ENCODE data around the gene HS1BP3. TPM values are rescaled to one million over a fixed set of nuclear protein-coding genes. Genes with fewer than 3 reads are reported as not detected.

Gene HS1BP3
- polyA plus RNA-seq, 3 donors from 2014 or later: 19.2 to 31.1 (median 25.3) TPM

GRCh38 chr2:20680744-20681375, 30.0 kb upstream of the HS1BP3 start:
- peaks cover 3 to 42% (median 17%) of the 10 kb centered on the region in 3 donors for H3K36me3 Mint-ChIP-seq
- no peak overlapping the region for H3K4me3 Mint-ChIP-seq
- H3K27ac Mint-ChIP-seq: no peak overlapping the region
- DNase-seq: no peak
- H3K9me3 Mint-ChIP-seq: no peaks in the 10 kb centered on the region
- peaks cover 0 to 2% (median 0%) of the 10 kb centered on the region in 3 donors for H3K27me3 Mint-ChIP-seq (ENCODE audit: low read depth in 3 of 3)
- H3K4me1 Mint-ChIP-seq: peaks cover 0 to 10% of the 10 kb centered on the region in 2 donors

DNA sequence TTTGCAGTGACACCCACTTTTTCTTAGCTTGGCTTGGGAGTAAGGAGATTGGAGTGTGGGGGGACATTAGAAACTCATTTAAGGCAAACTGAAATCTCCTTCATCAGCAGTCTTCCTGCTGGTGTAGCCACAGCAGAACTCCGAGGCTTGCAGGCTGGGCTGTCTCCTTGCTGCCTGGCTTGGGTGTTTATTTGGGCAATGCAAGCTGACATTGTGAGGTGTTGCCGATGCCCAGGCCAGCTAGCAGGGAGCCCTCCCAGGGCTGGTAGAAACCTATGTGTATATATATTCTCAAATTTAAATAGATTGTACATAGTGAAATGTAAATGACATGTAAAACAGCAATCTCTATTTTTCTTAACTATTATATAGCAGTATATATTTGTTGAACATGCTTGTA, 27.9 kb upstream of the HS1BP3 start:
- peaks cover 2 to 5% (median 2%) of the 10 kb centered on the region in 3 donors for H3K27me3 Mint-ChIP-seq (ENCODE audit: low read depth in 3 of 3)

GRCh38 chr2:20678086-20678395, 27.1 kb upstream of the HS1BP3 start:
- Mint-ChIP-seq H3K4me3 (no peak overlapping the region), H3K27ac (no peak overlapping the region), H3K36me3 (peaks cover 0 to 21% (median 9%) of the 10 kb centered on the region in 3 donors), H3K4me1 (peaks cover 0 to 10% of the 10 kb centered on the region in 2 donors), H3K27me3 (ENCODE audit: low read depth in 3 of 3) (peaks cover 2 to 10% (median 7%) of the 10 kb centered on the region in 3 donors), H3K9me3 (no peaks in the 10 kb centered on the region)
- DNase-seq: no peak

More for the DNA sequence above, 27.9 kb upstream of the HS1BP3 start:
- peaks cover 0 to 10% of the 10 kb centered on the region in 2 donors for H3K4me1 Mint-ChIP-seq
- no peak overlapping the region for H3K4me3 Mint-ChIP-seq
- H3K9me3 Mint-ChIP-seq: no peaks in the 10 kb centered on the region
- H3K36me3 Mint-ChIP-seq: peaks cover 0 to 28% (median 11%) of the 10 kb centered on the region in 3 donors
- no peak overlapping the region for H3K27ac Mint-ChIP-seq
- DNase-seq: no peak

- Mint-ChIP-seq H3K4me3 (no peak overlapping the region), H3K9me3 (no peaks in the 10 kb centered on the region), H3K27ac (no peak overlapping the region), H3K4me1 (peaks cover 0 to 4% of the 10 kb centered on the region in 2 donors), H3K36me3 (peaks cover 0 to 16% (median 6%) of the 10 kb centered on the region in 3 donors), H3K27me3 (ENCODE audit: low read depth in 3 of 3) (peaks cover 5 to 15% (median 11%) of the 10 kb centered on the region in 3 donors)
- DNase-seq: no peak
These were observed 26.6 kb upstream of the HS1BP3 start for GRCh38 chr2:20677301-20678085.

GRCh38 chr2:20676353-20677215, 25.7 kb upstream of the HS1BP3 start:
- Mint-ChIP-seq H3K27me3 (ENCODE audit: low read depth in 3 of 3) (peaks cover 7 to 23% (median 17%) of the 10 kb centered on the region in 3 donors), H3K4me1 (no peaks in the 10 kb centered on the region), H3K27ac (peak overlapping the region in 1 of 6 donors; percentile 11), H3K4me3 (no peak overlapping the region), H3K9me3 (no peaks in the 10 kb centered on the region), H3K36me3 (peaks cover 0 to 9% (median 4%) of the 10 kb centered on the region in 3 donors)
- DNase-seq: no peak

DNA sequence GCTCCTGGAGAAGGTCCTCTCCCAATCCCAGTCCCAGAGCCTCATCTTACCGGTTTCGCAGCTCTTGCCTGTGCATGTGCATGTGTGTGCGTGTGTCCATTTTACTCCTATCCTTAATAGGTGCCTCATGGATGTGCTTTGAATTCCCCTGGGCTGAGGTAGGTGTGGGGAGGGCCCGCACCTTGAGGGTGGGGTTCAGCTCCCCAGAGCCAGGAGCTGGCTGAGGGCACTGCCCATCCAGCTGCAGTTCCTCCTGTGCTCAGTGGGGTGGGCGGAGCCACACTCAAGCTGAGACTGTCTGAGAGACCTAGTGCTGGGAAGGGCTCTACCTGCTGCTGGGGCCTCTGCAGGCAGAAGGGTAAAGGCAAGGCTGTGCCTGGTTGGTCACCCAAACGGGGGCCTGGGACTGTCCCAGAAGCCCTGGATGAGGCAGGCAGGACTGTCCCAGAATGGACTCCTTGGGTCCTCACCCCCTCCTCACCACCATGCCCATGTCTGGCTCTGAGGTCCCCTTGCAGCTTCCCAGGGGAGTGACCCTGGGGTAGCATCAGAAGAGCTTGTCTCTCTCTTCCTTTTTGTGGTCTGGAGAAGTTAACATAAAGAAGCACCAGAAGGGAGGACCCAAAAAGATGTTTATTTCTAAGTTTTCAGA, 24.9 kb upstream of the HS1BP3 start:
- no peak for DNase-seq
- peaks cover 0 to 2% (median 0%) of the 10 kb centered on the region in 3 donors for H3K36me3 Mint-ChIP-seq
- H3K27me3 Mint-ChIP-seq (ENCODE audit: low read depth in 3 of 3): peaks cover 10 to 25% (median 20%) of the 10 kb centered on the region in 3 donors
- no peaks in the 10 kb centered on the region for H3K4me1 Mint-ChIP-seq
- no peaks in the 10 kb centered on the region for H3K9me3 Mint-ChIP-seq
- no peak overlapping the region for H3K27ac Mint-ChIP-seq
- H3K4me3 Mint-ChIP-seq: no peak overlapping the region

GRCh38 chr2:20674974-20675679, 24.2 kb upstream of the HS1BP3 start:
- no peaks in the 10 kb centered on the region for H3K36me3 Mint-ChIP-seq
- H3K4me1 Mint-ChIP-seq: no peaks in the 10 kb centered on the region

DNA sequence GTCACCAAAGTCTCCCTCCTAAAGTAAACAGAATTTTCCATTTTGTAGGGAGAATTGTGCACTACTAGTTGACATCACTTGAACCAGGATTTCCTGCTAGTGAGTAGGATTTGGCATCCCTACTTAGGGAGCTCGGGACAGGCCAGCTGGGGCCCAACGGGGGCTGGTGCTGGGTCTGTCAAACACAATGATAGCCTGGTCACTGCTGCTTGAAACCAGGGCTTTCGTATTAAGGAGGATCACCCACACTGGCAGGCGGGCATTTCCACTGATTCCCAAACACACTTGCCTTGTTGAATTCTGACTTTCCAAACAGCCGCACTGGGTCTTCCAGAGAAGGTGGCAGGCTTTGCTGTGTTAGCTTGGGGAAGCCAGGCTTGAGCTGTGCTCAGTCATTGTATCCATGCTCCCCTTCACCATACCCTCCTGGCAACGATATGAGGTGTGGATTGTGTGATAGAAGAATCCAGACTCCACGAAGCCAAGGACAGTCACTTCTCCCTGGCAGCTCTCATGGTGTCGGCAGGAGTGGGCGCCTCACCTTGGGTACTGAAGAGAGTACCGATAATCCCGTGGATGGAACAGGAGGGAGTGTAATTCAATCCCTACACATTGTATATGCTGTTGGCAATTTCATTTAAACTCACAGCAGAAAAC, 23.5 kb upstream of the HS1BP3 start:
- H3K4me1 Mint-ChIP-seq: no peaks in the 10 kb centered on the region
- H3K4me3 Mint-ChIP-seq: no peak overlapping the region
- no peaks in the 10 kb centered on the region for H3K36me3 Mint-ChIP-seq
- peaks cover 20 to 30% (median 20%) of the 10 kb centered on the region in 3 donors for H3K27me3 Mint-ChIP-seq (ENCODE audit: low read depth in 3 of 3)
- DNase-seq: no peak
- no peak overlapping the region for H3K27ac Mint-ChIP-seq
- H3K9me3 Mint-ChIP-seq: no peaks in the 10 kb centered on the region

More at GRCh38 chr2:20674974-20675679, 24.2 kb upstream of the HS1BP3 start:
- H3K27me3 Mint-ChIP-seq (ENCODE audit: low read depth in 3 of 3): peaks cover 13 to 25% (median 20%) of the 10 kb centered on the region in 3 donors
- no peak overlapping the region for H3K4me3 Mint-ChIP-seq
- no peak for DNase-seq
- H3K27ac Mint-ChIP-seq: no peak overlapping the region
- no peaks in the 10 kb centered on the region for H3K9me3 Mint-ChIP-seq

GRCh38 chr2:20673686-20674308, 22.9 kb upstream of the HS1BP3 start:
- DNase-seq: no peak
- peaks cover 20 to 34% (median 20%) of the 10 kb centered on the region in 3 donors for H3K27me3 Mint-ChIP-seq (ENCODE audit: low read depth in 3 of 3)
- H3K27ac Mint-ChIP-seq: no peak overlapping the region
- no peaks in the 10 kb centered on the region for H3K9me3 Mint-ChIP-seq
- no peaks in the 10 kb centered on the region for H3K36me3 Mint-ChIP-seq
- no peak overlapping the region for H3K4me3 Mint-ChIP-seq
- H3K4me1 Mint-ChIP-seq: no peaks in the 10 kb centered on the region

- H3K4me3 Mint-ChIP-seq: peak overlapping the region in 1 of 5 donors; percentile 35
- H3K27me3 Mint-ChIP-seq (ENCODE audit: low read depth in 3 of 3): peaks cover 22 to 41% (median 27%) of the 10 kb centered on the region in 3 donors
- H3K9me3 Mint-ChIP-seq: no peaks in the 10 kb centered on the region
- H3K4me1 Mint-ChIP-seq: peaks cover 0 to 3% of the 10 kb centered on the region in 2 donors
- H3K36me3 Mint-ChIP-seq: no peaks in the 10 kb centered on the region
- no peak overlapping the region for H3K27ac Mint-ChIP-seq
- no peak for DNase-seq
These were observed 21.5 kb upstream of the HS1BP3 start for GRCh38 chr2:20672201-20672951.

DNA sequence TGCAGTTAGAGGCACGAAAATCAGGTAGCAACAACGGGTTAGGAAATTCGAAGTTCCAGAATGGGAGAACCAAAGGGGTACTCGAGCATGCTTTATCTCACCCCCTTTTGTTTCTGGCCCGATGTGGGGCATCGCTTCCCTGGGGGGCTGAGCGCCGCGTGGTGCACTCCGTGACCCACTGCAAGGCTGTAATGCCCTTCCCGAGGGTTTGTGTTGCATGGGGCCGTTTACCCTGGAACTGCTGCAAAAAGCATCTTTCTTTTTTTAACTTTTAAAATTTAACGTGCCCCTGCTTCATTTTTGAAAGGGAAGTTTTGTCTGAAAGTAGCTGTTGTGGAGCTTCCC, 20.8 kb upstream of the HS1BP3 start:
- H3K9me3 Mint-ChIP-seq: no peaks in the 10 kb centered on the region
- no peak for DNase-seq
- H3K4me3 Mint-ChIP-seq: no peak overlapping the region
- peaks cover 0 to 4% of the 10 kb centered on the region in 2 donors for H3K4me1 Mint-ChIP-seq
- no peaks in the 10 kb centered on the region for H3K36me3 Mint-ChIP-seq
- H3K27ac Mint-ChIP-seq: no peak overlapping the region
- H3K27me3 Mint-ChIP-seq (ENCODE audit: low read depth in 3 of 3): peaks cover 22 to 41% (median 27%) of the 10 kb centered on the region in 3 donors

Measured in immature natural killer cell (primary cell).